ENCODE results near the gene GRAMD4. TPM values are rescaled to one million over a fixed set of nuclear protein-coding genes. Genes with fewer than 3 reads are reported as not detected.
A peak's percentile ranks its signal among the peaks of the same experiment; 100 is the strongest.

Gene GRAMD4
- total RNA-seq, 1 experiment from 2014 or later = 18.4 TPM

DNA sequence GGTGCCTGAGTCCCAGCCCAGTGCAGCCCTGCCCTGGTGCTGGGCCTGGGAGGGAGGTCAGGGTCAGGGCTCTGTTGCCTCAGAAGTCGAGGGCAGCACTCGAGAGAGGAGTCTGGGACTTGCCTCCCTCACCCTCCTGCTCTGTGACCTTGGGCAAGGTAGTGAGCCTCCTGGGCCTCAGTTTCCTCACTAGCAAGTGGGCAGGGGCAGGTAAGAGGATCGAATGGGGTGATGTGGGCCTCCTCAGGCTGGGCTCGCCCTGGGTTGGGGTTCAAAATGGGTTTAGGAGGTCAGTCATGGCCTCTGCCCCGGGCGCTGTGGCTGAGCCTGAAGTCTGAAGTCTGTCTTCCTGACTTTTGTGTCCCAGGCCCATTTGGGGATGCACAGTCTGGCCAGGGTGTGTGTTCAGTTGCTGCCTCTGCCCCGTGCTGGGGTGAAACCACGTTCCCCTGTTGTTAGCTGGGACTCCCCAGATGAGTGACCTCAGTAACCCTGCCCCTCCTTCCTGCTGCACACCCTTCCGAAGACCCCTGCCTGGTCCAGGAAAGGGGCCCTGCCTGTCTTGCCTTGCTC lies 41.8 kb upstream of the GRAMD4 start:
- Histone ChIP-seq H3K9me3 (ENCODE audit: low read depth, low read length, poor library complexity, severe bottlenecking) (no peaks in the 10 kb centered on the region), H3K4me1 (ENCODE audit: insufficient read depth, low read length, poor library complexity, severe bottlenecking) (peaks cover 50% of the 10 kb centered on the region), H3K27me3 (replicated peaks; ENCODE audit: insufficient read depth, low read depth, low read length, poor library complexity) (no peaks in the 10 kb centered on the region), H3K4me3 (ENCODE audit: low read depth, low read length, poor library complexity, severe bottlenecking) (peak overlapping the region; percentile 64), H3K27ac (ENCODE audit: low read depth, low read length, poor library complexity, severe bottlenecking) (no peak overlapping the region), H3K36me3 (ENCODE audit: insufficient read depth, low read length, poor library complexity, severe bottlenecking) (no peaks in the 10 kb centered on the region)
- TF ChIP-seq, protein P1, sequence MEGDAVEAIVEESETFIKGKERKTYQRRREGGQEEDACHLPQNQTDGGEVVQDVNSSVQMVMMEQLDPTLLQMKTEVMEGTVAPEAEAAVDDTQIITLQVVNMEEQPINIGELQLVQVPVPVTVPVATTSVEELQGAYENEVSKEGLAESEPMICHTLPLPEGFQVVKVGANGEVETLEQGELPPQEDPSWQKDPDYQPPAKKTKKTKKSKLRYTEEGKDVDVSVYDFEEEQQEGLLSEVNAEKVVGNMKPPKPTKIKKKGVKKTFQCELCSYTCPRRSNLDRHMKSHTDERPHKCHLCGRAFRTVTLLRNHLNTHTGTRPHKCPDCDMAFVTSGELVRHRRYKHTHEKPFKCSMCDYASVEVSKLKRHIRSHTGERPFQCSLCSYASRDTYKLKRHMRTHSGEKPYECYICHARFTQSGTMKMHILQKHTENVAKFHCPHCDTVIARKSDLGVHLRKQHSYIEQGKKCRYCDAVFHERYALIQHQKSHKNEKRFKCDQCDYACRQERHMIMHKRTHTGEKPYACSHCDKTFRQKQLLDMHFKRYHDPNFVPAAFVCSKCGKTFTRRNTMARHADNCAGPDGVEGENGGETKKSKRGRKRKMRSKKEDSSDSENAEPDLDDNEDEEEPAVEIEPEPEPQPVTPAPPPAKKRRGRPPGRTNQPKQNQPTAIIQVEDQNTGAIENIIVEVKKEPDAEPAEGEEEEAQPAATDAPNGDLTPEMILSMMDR (conservative IDR thresholded peaks at IDR 0.05; ENCODE audit: low read depth, low read length) = no peak
- no peak for TF ChIP-seq EZH2 (IDR thresholded peaks at IDR 0.05; ENCODE audit: borderline replicate concordance, low read depth, low read length, poor library complexity, severe bottlenecking)
- ChIA-PET POLR2A (ENCODE audit: low non-redundant PET) (no interaction called here), CTCF (no interaction called here)
- no peak for DNase-seq (ENCODE audit: low spot score)
- intact Hi-C loops (cut with micrococcal nuclease; ENCODE audit: unreplicated experiment) = no loop called here
- no TSS peak for BruUV-seq (replicated peaks)

DNA sequence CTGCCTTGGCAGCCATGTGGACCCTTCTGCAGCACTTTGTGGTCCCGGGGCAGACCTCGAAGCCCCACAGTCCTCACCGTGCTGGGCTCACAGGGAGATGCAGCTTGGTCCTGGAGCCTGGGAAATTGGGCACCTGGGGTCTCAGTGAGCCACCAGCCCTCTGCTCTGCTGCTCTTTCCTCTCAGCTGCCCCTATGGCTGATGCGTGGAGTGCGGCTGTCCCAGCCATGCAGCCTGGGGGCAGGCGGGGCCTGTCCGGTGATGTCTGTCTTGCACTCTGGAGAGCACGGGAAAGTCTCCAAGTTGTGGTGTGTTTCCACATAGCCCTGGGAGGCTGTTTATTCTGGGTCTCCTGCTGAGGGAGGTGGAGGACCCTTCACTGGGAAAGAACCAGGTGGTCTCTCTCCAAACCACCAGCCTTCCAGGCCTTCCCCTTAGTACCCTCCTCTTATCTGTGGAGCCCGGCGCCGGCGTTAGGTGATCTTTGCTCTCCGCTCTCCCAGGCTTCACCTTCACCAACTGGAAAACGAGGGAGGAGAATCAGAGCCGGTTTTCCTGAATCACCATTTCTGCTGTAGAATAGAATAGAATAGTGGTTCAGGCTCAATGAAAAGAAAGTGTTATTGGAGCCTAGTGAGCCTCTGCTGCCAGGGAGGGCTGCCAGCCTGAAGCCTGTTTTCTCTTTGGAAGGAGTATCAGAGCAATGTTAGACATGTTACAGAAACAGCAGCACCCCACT lies 41.2 kb upstream of the GRAMD4 start:
- Histone ChIP-seq H3K27ac (ENCODE audit: low read depth, low read length, poor library complexity, severe bottlenecking) (no peak overlapping the region), H3K4me1 (ENCODE audit: insufficient read depth, low read length, poor library complexity, severe bottlenecking) (peaks cover 52% of the 10 kb centered on the region), H3K36me3 (ENCODE audit: insufficient read depth, low read length, poor library complexity, severe bottlenecking) (no peaks in the 10 kb centered on the region), H3K9me3 (ENCODE audit: low read depth, low read length, poor library complexity, severe bottlenecking) (no peaks in the 10 kb centered on the region), H3K27me3 (replicated peaks; ENCODE audit: insufficient read depth, low read depth, low read length, poor library complexity) (no peaks in the 10 kb centered on the region), H3K4me3 (ENCODE audit: low read depth, low read length, poor library complexity, severe bottlenecking) (no peak overlapping the region)
- ChIA-PET CTCF (no interaction called here), POLR2A (ENCODE audit: low non-redundant PET) (no interaction called here)
- no peak for DNase-seq (ENCODE audit: low spot score)
- BruUV-seq (replicated peaks) = TSS peak; percentile 25
- TF ChIP-seq, protein P1 (conservative IDR thresholded peaks at IDR 0.05; ENCODE audit: low read depth, low read length) = no peak
- TF ChIP-seq EZH2 (IDR thresholded peaks at IDR 0.05; ENCODE audit: borderline replicate concordance, low read depth, low read length, poor library complexity, severe bottlenecking) = no peak
- intact Hi-C loops (cut with micrococcal nuclease; ENCODE audit: unreplicated experiment) = no loop called here

DNA sequence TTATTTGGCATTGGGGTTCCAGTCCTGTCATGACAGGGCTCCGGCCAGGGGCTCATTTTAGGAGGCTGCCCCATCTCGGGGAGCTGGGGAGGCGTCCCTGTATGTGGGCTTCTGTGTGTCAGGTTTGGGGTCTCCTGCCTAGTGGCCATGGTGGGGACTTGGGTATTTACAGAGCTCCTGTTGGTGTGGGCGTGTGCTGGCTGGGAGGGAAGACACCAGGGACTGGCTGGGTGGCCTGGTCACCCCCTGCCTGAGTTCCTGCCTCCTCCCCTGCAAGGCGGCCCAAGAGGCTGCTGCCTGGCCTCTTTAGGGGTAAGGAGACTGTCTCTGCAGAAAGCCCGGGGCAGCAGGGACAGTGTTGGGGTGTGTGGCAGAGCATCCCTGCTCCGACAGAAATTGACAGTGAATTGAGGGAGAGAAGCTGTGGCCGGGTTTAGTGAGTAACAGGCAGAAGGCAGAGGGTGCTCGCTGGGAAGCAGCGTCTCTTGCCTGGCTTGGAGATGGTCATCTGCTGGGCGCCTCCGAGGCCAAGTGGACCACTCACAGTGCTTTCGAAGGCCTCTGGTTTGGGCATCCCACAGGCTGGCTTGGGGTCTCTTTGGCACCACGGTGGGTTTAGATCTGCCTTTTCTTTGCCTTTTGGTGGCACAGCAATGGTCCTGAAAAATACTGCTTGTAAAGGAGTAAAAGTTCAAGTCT lies 40.3 kb upstream of the GRAMD4 start:
- H3K4me1 ChIP-seq (ENCODE audit: insufficient read depth, low read length, poor library complexity, severe bottlenecking) = peaks cover 61% of the 10 kb centered on the region
- DNase-seq (ENCODE audit: low spot score) = no peak
- TF ChIP-seq, protein P1 (conservative IDR thresholded peaks at IDR 0.05; ENCODE audit: low read depth, low read length) = no peak
- TF ChIP-seq EZH2 (IDR thresholded peaks at IDR 0.05; ENCODE audit: borderline replicate concordance, low read depth, low read length, poor library complexity, severe bottlenecking) = no peak
- peak overlapping the region; percentile 51 for H3K27ac ChIP-seq (ENCODE audit: low read depth, low read length, poor library complexity, severe bottlenecking)
- no peaks in the 10 kb centered on the region for H3K9me3 ChIP-seq (ENCODE audit: low read depth, low read length, poor library complexity, severe bottlenecking)
- no peaks in the 10 kb centered on the region for H3K27me3 ChIP-seq (replicated peaks; ENCODE audit: insufficient read depth, low read depth, low read length, poor library complexity)
- H3K36me3 ChIP-seq (ENCODE audit: insufficient read depth, low read length, poor library complexity, severe bottlenecking) = no peaks in the 10 kb centered on the region
- no TSS peak for BruUV-seq (replicated peaks)
- H3K4me3 ChIP-seq (ENCODE audit: low read depth, low read length, poor library complexity, severe bottlenecking) = no peak overlapping the region
- ChIA-PET POLR2A (ENCODE audit: low non-redundant PET) (no interaction called here), CTCF (no interaction called here)
- intact Hi-C loops (cut with micrococcal nuclease; ENCODE audit: unreplicated experiment) = no loop called here
